ENCODE measurements around the gene GPRC5A. TPM values are rescaled to one million over a fixed set of nuclear protein-coding genes. Genes with fewer than 3 reads are reported as not detected.
A peak's percentile ranks its signal among the peaks of the same experiment; 100 is the strongest.

GPRC5A gene
- total RNA-seq, 4 donors from 2014 or later, result 2.9 to 30.0 (median 3.8) TPM

DNA sequence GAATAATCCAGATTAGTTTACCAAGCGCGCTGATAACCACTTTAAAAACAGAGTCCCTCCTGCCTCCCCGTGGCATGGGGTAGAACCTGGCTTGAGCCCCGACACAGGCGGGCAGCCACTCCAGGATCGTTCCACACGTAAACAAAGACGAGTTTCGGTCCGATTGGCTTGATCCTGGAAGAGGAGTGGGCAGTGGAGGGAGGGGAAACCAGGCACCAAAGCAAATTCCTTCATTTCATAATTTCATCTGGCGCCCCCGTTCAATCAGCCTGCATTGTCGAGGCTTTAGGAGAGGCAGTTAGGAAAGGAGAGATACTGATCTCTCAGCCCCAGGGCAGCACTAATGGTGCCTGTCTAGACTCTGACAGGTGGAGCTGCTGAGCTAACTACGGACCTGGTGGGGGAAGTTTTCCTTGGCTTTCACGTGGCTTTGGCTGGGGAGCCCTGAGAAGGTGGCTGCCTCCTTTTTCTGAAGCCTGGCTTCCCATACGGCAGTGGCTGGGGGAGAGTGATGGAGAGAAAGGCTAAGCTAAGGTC, 751 bp upstream of the GPRC5A start:
- no peak for TF ChIP-seq POLR2AphosphoS5 (IDR thresholded peaks at IDR 0.05)
- TF ChIP-seq, protein P1, sequence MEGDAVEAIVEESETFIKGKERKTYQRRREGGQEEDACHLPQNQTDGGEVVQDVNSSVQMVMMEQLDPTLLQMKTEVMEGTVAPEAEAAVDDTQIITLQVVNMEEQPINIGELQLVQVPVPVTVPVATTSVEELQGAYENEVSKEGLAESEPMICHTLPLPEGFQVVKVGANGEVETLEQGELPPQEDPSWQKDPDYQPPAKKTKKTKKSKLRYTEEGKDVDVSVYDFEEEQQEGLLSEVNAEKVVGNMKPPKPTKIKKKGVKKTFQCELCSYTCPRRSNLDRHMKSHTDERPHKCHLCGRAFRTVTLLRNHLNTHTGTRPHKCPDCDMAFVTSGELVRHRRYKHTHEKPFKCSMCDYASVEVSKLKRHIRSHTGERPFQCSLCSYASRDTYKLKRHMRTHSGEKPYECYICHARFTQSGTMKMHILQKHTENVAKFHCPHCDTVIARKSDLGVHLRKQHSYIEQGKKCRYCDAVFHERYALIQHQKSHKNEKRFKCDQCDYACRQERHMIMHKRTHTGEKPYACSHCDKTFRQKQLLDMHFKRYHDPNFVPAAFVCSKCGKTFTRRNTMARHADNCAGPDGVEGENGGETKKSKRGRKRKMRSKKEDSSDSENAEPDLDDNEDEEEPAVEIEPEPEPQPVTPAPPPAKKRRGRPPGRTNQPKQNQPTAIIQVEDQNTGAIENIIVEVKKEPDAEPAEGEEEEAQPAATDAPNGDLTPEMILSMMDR (IDR thresholded peaks at IDR 0.05), result peak in 1 of 3 experiments; percentile 16
- intact Hi-C loops (cut with DNase I), result loop anchor here (5.0 kb wide), 2 partner anchors 53 to 103 kb away; partner anchors contain the start of gene APOLD1
- no peaks in the 10 kb centered on the region for H3K27me3 ChIP-seq
- peak overlapping the region; percentile 60 to 66 (median 64) for H3K4me3 ChIP-seq
- peak overlapping the region; percentile 77 to 81 (median 80) for H3K27ac ChIP-seq (replicated peaks in 1 of 4)
- no peak for DNase-seq (ENCODE audit: extremely low spot score)
- peaks cover 8 to 28% (median 20%) of the 10 kb centered on the region in 4 donors for H3K4me1 ChIP-seq
- H3K9me3 ChIP-seq, result no peaks in the 10 kb centered on the region
- WGBS, result 13% methylated on average over 14 of the region's 16 CpGs
- no peaks in the 10 kb centered on the region for H3K36me3 ChIP-seq

DNA sequence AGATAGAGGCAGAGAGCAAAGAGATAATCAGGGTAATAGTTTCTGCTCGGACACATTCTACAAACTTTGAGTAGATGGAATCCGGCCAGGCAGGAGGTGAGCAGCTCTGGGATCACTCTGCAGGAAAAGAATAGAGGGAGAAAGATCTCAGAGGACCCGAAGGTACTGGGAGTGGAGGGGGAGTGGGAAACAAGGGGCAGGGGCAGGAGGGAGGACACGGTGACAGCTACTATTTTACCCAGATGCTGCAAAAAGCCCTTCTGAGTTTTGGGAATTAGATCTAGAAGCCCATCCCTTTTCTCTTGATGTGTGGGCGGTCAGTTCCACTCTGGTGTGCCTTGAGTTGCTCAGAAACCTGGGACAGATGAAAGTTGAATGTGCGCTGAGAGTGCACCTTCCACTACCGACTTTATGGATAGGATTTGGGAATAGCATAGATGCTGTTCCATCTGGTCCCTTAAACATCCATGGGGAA, 556 bp downstream of the GPRC5A start:
- no peak for DNase-seq (ENCODE audit: extremely low spot score)
- no peaks in the 10 kb centered on the region for H3K36me3 ChIP-seq
- peak overlapping the region; percentile 77 to 81 (median 80) for H3K27ac ChIP-seq (replicated peaks in 1 of 4)
- H3K27me3 ChIP-seq, result no peaks in the 10 kb centered on the region
- H3K9me3 ChIP-seq, result no peaks in the 10 kb centered on the region
- TF ChIP-seq, protein P1 (IDR thresholded peaks at IDR 0.05), result no peak
- TF ChIP-seq POLR2AphosphoS5 (IDR thresholded peaks at IDR 0.05), result no peak
- no peak for TF ChIP-seq POLR2A (IDR thresholded peaks at IDR 0.05; ENCODE audit: low read depth)
- 37% methylated on average over 7 of the region's 7 CpGs for WGBS
- H3K4me1 ChIP-seq, result peaks cover 8 to 28% (median 20%) of the 10 kb centered on the region in 4 donors
- peak overlapping the region; percentile 60 to 66 (median 64) for H3K4me3 ChIP-seq
- intact Hi-C loops (cut with DNase I), result loop anchor here (5.0 kb wide), 2 partner anchors 55 to 105 kb away; partner anchors contain the start of gene APOLD1

DNA sequence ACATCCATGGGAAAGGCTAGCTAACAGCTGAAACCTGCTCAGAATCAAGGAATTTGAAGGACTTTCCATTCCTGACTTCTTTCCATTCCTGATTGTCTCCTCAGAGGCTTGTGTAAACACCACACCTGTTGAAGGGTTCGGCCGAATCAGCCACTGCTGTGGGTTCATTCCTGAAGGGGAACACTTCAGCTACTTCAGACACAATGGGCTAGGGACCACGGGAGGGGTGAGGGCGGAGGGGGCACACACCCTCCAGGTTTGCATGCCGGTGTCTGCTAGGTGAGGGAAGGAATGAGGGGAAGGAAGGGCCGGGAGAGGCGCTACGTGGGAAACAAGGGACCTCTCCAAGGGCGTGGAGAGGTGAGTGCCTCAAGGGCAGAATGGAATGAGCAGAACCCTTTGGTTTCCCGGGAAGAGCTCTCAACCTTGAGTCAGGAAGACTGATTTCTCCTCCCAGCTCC, 1.3 kb downstream of the GPRC5A start:
- Histone ChIP-seq H3K4me3 (peak overlapping the region in 2 of 4 donors; percentile 62 to 66), H3K27me3 (no peaks in the 10 kb centered on the region), H3K4me1 (peaks cover 8 to 28% (median 20%) of the 10 kb centered on the region in 4 donors), H3K9me3 (no peaks in the 10 kb centered on the region), H3K27ac (replicated peaks in 1 of 4) (peak overlapping the region in 1 of 4 donors; percentile 81), H3K36me3 (no peaks in the 10 kb centered on the region)
- TF ChIP-seq EP300 (IDR thresholded peaks at IDR 0.05) (no peak), POLR2AphosphoS5 (IDR thresholded peaks at IDR 0.05) (no peak), POLR2A (IDR thresholded peaks at IDR 0.05; ENCODE audit: low read depth) (no peak)
- TF ChIP-seq, protein P1 (IDR thresholded peaks at IDR 0.05), result no peak
- 83% methylated on average over 10 of the region's 10 CpGs for WGBS
- no peak for DNase-seq (ENCODE audit: extremely low spot score)
- intact Hi-C loops (cut with DNase I), result loop anchor here (5.0 kb wide), 2 partner anchors 55 to 105 kb away; partner anchors contain the start of gene APOLD1

DNA sequence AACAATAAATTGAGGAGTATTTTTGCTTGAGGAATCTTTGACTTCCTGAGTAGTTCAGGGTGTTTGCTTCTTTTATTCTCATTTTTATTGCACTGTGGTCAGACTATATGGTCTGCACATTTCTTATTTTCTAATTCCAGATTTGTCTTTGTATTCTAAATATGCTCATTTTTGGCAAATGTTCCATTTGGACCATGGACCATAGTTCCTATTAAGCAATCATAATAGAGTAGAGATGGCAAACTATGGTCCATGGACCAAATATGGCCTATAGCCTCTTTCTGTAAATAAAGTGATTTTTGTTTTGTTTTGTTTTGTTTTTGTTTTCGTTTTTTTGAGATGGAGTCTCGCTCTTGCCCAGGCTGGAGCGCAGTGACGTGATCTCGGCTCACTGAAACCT, 2.1 kb downstream of the GPRC5A start:
- Histone ChIP-seq H3K27ac (replicated peaks in 1 of 4) (no peak overlapping the region), H3K4me1 (peaks cover 8 to 28% (median 20%) of the 10 kb centered on the region in 4 donors), H3K36me3 (no peaks in the 10 kb centered on the region), H3K4me3 (no peak overlapping the region), H3K9me3 (no peaks in the 10 kb centered on the region), H3K27me3 (no peaks in the 10 kb centered on the region)
- 98% methylated on average over 5 of the region's 5 CpGs for WGBS
- TF ChIP-seq POLR2AphosphoS5 (IDR thresholded peaks at IDR 0.05), result no peak
- TF ChIP-seq POLR2A (IDR thresholded peaks at IDR 0.05; ENCODE audit: low read depth), result no peak
- TF ChIP-seq, protein P1 (IDR thresholded peaks at IDR 0.05), result no peak
- no peak for TF ChIP-seq EP300 (IDR thresholded peaks at IDR 0.05)
- no peak for DNase-seq (ENCODE audit: extremely low spot score)
- intact Hi-C loops (cut with DNase I), result loop anchor here (5.0 kb wide), 2 partner anchors 56 to 106 kb away; partner anchors contain the start of gene APOLD1

All from esophagus muscularis mucosa (tissue), 4 donors.